ENCODE data around the gene CCDC78.

CCDC78 gene

GRCh38 chr16:704047-704446 is 22.2 kb downstream of the CCDC78 start:
- H3K27ac ChIP-seq (ENCODE audit: low read depth, low read length), result no peak overlapping the region
- H3K4me1 ChIP-seq (ENCODE audit: control insufficient read depth in 1 of 2, insufficient read depth in 2 of 2, low read length in 2 of 2), result no peaks in the 10 kb centered on the region
- no peak overlapping the region for H3K4me3 ChIP-seq (ENCODE audit: low read depth in 1 of 2, low read length in 2 of 2)
- H3K9me3 ChIP-seq (ENCODE audit: control insufficient read depth in 1 of 2, low read length in 2 of 2), result no peaks in the 10 kb centered on the region
- no peak overlapping the region for H3K9ac ChIP-seq (ENCODE audit: low read depth in 1 of 2, low read length in 2 of 2)
- H3K27me3 ChIP-seq (ENCODE audit: control insufficient read depth in 1 of 2, insufficient read depth in 2 of 2, low read length in 2 of 2), result peaks cover 78 to 85% of the 10 kb centered on the region in 2 donors
- H3K36me3 ChIP-seq (ENCODE audit: control insufficient read depth in 1 of 2, insufficient read depth in 2 of 2, low read length in 2 of 2), result no peaks in the 10 kb centered on the region

- peaks cover 73 to 81% of the 10 kb centered on the region in 2 donors for H3K27me3 ChIP-seq (ENCODE audit: control insufficient read depth in 1 of 2, insufficient read depth in 2 of 2, low read length in 2 of 2)
- H3K9ac ChIP-seq (ENCODE audit: low read depth in 1 of 2, low read length in 2 of 2), result no peak overlapping the region
- H3K36me3 ChIP-seq (ENCODE audit: control insufficient read depth in 1 of 2, insufficient read depth in 2 of 2, low read length in 2 of 2), result no peaks in the 10 kb centered on the region
- no peaks in the 10 kb centered on the region for H3K9me3 ChIP-seq (ENCODE audit: control insufficient read depth in 1 of 2, low read length in 2 of 2)
- no peaks in the 10 kb centered on the region for H3K4me1 ChIP-seq (ENCODE audit: control insufficient read depth in 1 of 2, insufficient read depth in 2 of 2, low read length in 2 of 2)
- no peak overlapping the region for H3K4me3 ChIP-seq (ENCODE audit: low read depth in 1 of 2, low read length in 2 of 2)
- H3K27ac ChIP-seq (ENCODE audit: low read depth, low read length), result no peak overlapping the region
Observed at GRCh38 chr16:703406-703805, 22.8 kb downstream of the CCDC78 start.

- no peak overlapping the region for H3K4me3 ChIP-seq (ENCODE audit: low read depth in 1 of 2, low read length in 2 of 2)
- H3K36me3 ChIP-seq (ENCODE audit: control insufficient read depth in 1 of 2, insufficient read depth in 2 of 2, low read length in 2 of 2), result no peaks in the 10 kb centered on the region
- no peaks in the 10 kb centered on the region for H3K4me1 ChIP-seq (ENCODE audit: control insufficient read depth in 1 of 2, insufficient read depth in 2 of 2, low read length in 2 of 2)
- peaks cover 64 to 71% of the 10 kb centered on the region in 2 donors for H3K27me3 ChIP-seq (ENCODE audit: control insufficient read depth in 1 of 2, insufficient read depth in 2 of 2, low read length in 2 of 2)
- H3K9me3 ChIP-seq (ENCODE audit: control insufficient read depth in 1 of 2, low read length in 2 of 2), result no peaks in the 10 kb centered on the region
- no peak overlapping the region for H3K9ac ChIP-seq (ENCODE audit: low read depth in 1 of 2, low read length in 2 of 2)
- H3K27ac ChIP-seq (ENCODE audit: low read depth, low read length), result no peak overlapping the region
Observed at GRCh38 chr16:702341-702740, 23.9 kb downstream of the CCDC78 start.

- H3K9ac ChIP-seq (ENCODE audit: low read depth in 1 of 2, low read length in 2 of 2), result no peak overlapping the region
- H3K4me3 ChIP-seq (ENCODE audit: low read depth in 1 of 2, low read length in 2 of 2), result no peak overlapping the region
- no peaks in the 10 kb centered on the region for H3K9me3 ChIP-seq (ENCODE audit: control insufficient read depth in 1 of 2, low read length in 2 of 2)
- no peak overlapping the region for H3K27ac ChIP-seq (ENCODE audit: low read depth, low read length)
- no peaks in the 10 kb centered on the region for H3K36me3 ChIP-seq (ENCODE audit: control insufficient read depth in 1 of 2, insufficient read depth in 2 of 2, low read length in 2 of 2)
- peaks cover 51 to 58% of the 10 kb centered on the region in 2 donors for H3K27me3 ChIP-seq (ENCODE audit: control insufficient read depth in 1 of 2, insufficient read depth in 2 of 2, low read length in 2 of 2)
- peaks cover 4 to 5% of the 10 kb centered on the region in 2 donors for H3K4me1 ChIP-seq (ENCODE audit: control insufficient read depth in 1 of 2, insufficient read depth in 2 of 2, low read length in 2 of 2)
Observed at GRCh38 chr16:700684-701584, 25.3 kb downstream of the CCDC78 start.

GRCh38 chr16:698911-699671 is 27.2 kb downstream of the CCDC78 start:
- Histone ChIP-seq H3K9me3 (ENCODE audit: control insufficient read depth in 1 of 2, low read length in 2 of 2) (no peaks in the 10 kb centered on the region), H3K27me3 (ENCODE audit: control insufficient read depth in 1 of 2, insufficient read depth in 2 of 2, low read length in 2 of 2) (peaks cover 55 to 56% of the 10 kb centered on the region in 2 donors), H3K4me1 (ENCODE audit: control insufficient read depth in 1 of 2, insufficient read depth in 2 of 2, low read length in 2 of 2) (peaks cover 15 to 18% of the 10 kb centered on the region in 2 donors), H3K36me3 (ENCODE audit: control insufficient read depth in 1 of 2, insufficient read depth in 2 of 2, low read length in 2 of 2) (no peaks in the 10 kb centered on the region), H3K4me3 (ENCODE audit: low read depth in 1 of 2, low read length in 2 of 2) (no peak overlapping the region), H3K27ac (ENCODE audit: low read depth, low read length) (no peak overlapping the region), H3K9ac (ENCODE audit: low read depth in 1 of 2, low read length in 2 of 2) (no peak overlapping the region)

GRCh38 chr16:695355-696089 is 30.7 kb downstream of the CCDC78 start:
- peak overlapping the region; percentile 57 to 81 for H3K4me3 ChIP-seq (ENCODE audit: low read depth in 1 of 2, low read length in 2 of 2)
- no peaks in the 10 kb centered on the region for H3K9me3 ChIP-seq (ENCODE audit: control insufficient read depth in 1 of 2, low read length in 2 of 2)
- peaks cover 15 to 18% of the 10 kb centered on the region in 2 donors for H3K4me1 ChIP-seq (ENCODE audit: control insufficient read depth in 1 of 2, insufficient read depth in 2 of 2, low read length in 2 of 2)
- no peaks in the 10 kb centered on the region for H3K36me3 ChIP-seq (ENCODE audit: control insufficient read depth in 1 of 2, insufficient read depth in 2 of 2, low read length in 2 of 2)
- H3K9ac ChIP-seq (ENCODE audit: low read depth in 1 of 2, low read length in 2 of 2), result peak overlapping the region in 1 of 2 donors; percentile 63
- H3K27me3 ChIP-seq (ENCODE audit: control insufficient read depth in 1 of 2, insufficient read depth in 2 of 2, low read length in 2 of 2), result peaks cover 33 to 35% of the 10 kb centered on the region in 2 donors
- peak overlapping the region; percentile 58 for H3K27ac ChIP-seq (ENCODE audit: low read depth, low read length)

GRCh38 chr16:694863-695354 is 31.3 kb downstream of the CCDC78 start:
- H3K4me3 ChIP-seq (ENCODE audit: low read depth in 1 of 2, low read length in 2 of 2), result peak overlapping the region; percentile 35 to 61
- no peaks in the 10 kb centered on the region for H3K36me3 ChIP-seq (ENCODE audit: control insufficient read depth in 1 of 2, insufficient read depth in 2 of 2, low read length in 2 of 2)
- no peak overlapping the region for H3K9ac ChIP-seq (ENCODE audit: low read depth in 1 of 2, low read length in 2 of 2)
- no peaks in the 10 kb centered on the region for H3K9me3 ChIP-seq (ENCODE audit: control insufficient read depth in 1 of 2, low read length in 2 of 2)
- peaks cover 15 to 19% of the 10 kb centered on the region in 2 donors for H3K4me1 ChIP-seq (ENCODE audit: control insufficient read depth in 1 of 2, insufficient read depth in 2 of 2, low read length in 2 of 2)
- H3K27me3 ChIP-seq (ENCODE audit: control insufficient read depth in 1 of 2, insufficient read depth in 2 of 2, low read length in 2 of 2), result peaks cover 27 to 29% of the 10 kb centered on the region in 2 donors
- H3K27ac ChIP-seq (ENCODE audit: low read depth, low read length), result no peak overlapping the region

GRCh38 chr16:694187-694862 is 31.9 kb downstream of the CCDC78 start:
- peaks cover 23 to 25% of the 10 kb centered on the region in 2 donors for H3K27me3 ChIP-seq (ENCODE audit: control insufficient read depth in 1 of 2, insufficient read depth in 2 of 2, low read length in 2 of 2)
- H3K9me3 ChIP-seq (ENCODE audit: control insufficient read depth in 1 of 2, low read length in 2 of 2), result no peaks in the 10 kb centered on the region
- H3K4me3 ChIP-seq (ENCODE audit: low read depth in 1 of 2, low read length in 2 of 2), result peak overlapping the region in 1 of 2 donors; percentile 35
- no peak overlapping the region for H3K9ac ChIP-seq (ENCODE audit: low read depth in 1 of 2, low read length in 2 of 2)
- H3K36me3 ChIP-seq (ENCODE audit: control insufficient read depth in 1 of 2, insufficient read depth in 2 of 2, low read length in 2 of 2), result no peaks in the 10 kb centered on the region
- peaks cover 19 to 25% of the 10 kb centered on the region in 2 donors for H3K4me1 ChIP-seq (ENCODE audit: control insufficient read depth in 1 of 2, insufficient read depth in 2 of 2, low read length in 2 of 2)
- H3K27ac ChIP-seq (ENCODE audit: low read depth, low read length), result no peak overlapping the region

- Histone ChIP-seq H3K9me3 (ENCODE audit: control insufficient read depth in 1 of 2, low read length in 2 of 2) (no peaks in the 10 kb centered on the region), H3K4me1 (ENCODE audit: control insufficient read depth in 1 of 2, insufficient read depth in 2 of 2, low read length in 2 of 2) (peaks cover 22 to 30% of the 10 kb centered on the region in 2 donors), H3K27me3 (ENCODE audit: control insufficient read depth in 1 of 2, insufficient read depth in 2 of 2, low read length in 2 of 2) (peaks cover 19 to 21% of the 10 kb centered on the region in 2 donors), H3K9ac (ENCODE audit: low read depth in 1 of 2, low read length in 2 of 2) (no peak overlapping the region), H3K4me3 (ENCODE audit: low read depth in 1 of 2, low read length in 2 of 2) (no peak overlapping the region), H3K36me3 (ENCODE audit: control insufficient read depth in 1 of 2, insufficient read depth in 2 of 2, low read length in 2 of 2) (no peaks in the 10 kb centered on the region), H3K27ac (ENCODE audit: low read depth, low read length) (no peak overlapping the region)
Observed at GRCh38 chr16:693766-694165, 32.5 kb downstream of the CCDC78 start.
